K562 (cell line): ENCODE results near the gene SBDS. TPM values are rescaled to one million over a fixed set of nuclear protein-coding genes. Genes with fewer than 3 reads are reported as not detected.
A peak's percentile ranks its signal among the peaks of the same experiment; 100 is the strongest.

Source experiments
- ATF7 ChIP-seq: fragments of 450-650 bp; IDR thresholded peaks from 2 replicates; pipeline ENCODE4 v1.7.1; 2014; ENCODE audit warnings: mild to moderate bottlenecking, moderate library complexity
- CBX1 ChIP-seq: sonication (generic); IDR thresholded peaks from 2 replicates; pipeline ENCODE4 v1.6.1; 2016; ENCODE audit warnings: antibody characterized with exemption, low read depth, mild to moderate bottlenecking
- ELF1 ChIP-seq: fragments of 200-800 bp; sonication (Bioruptor generic); IDR thresholded peaks from 2 replicates; pipeline ENCODE4 v1.6.1; 2016; ENCODE audit warnings: missing genetic modification characterization, missing compliant biosample characterization
- FOXJ2 ChIP-seq: fragments of 200-800 bp; sonication (Bioruptor generic); IDR thresholded peaks from 2 replicates; pipeline ENCODE4 v1.6.1; 2016; ENCODE audit warnings: missing genetic modification characterization, missing compliant biosample characterization
- FUS ChIP-seq: fragments of 200-400 bp; formaldehyde crosslinking; optimal IDR thresholded peaks from 2 replicates; pipeline ENCODE3; 2017; ENCODE audit warnings: low read depth, low read length
- GMEB1 ChIP-seq: fragments of 250-450 bp; sonication (Bioruptor Pico); IDR thresholded peaks from 2 replicates; pipeline ENCODE4 v1.4.0; 2020; ENCODE audit warnings: mild to moderate bottlenecking
- HNRNPH1 ChIP-seq: fragments of 200-400 bp; formaldehyde crosslinking; optimal IDR thresholded peaks from 2 replicates; pipeline ENCODE3; 2017; ENCODE audit warnings: low read depth, mild to moderate bottlenecking, low read length, moderate library complexity
- ID3 ChIP-seq, 2 experiments: fragments of 250-450 bp in 1 of 2; fragments of 450-650 bp in 1 of 2; sonication (Bioruptor Pico) in 1 of 2; IDR thresholded peaks; 2 replicates each; pipeline versions ENCODE4 v1.6.1 to v1.8.0; 2016 to 2021; ENCODE audit warnings: mild to moderate bottlenecking in 2 of 2, moderate library complexity in 2 of 2, missing compliant biosample characterization in 1 of 2, missing genetic modification characterization in 1 of 2
- MLLT1 ChIP-seq, 2 experiments: fragments of 450-650 bp; IDR thresholded peaks; 2 replicates each; pipeline ENCODE4 v1.6.1; 2016
- MLX ChIP-seq, 2 experiments: fragments of 450-650 bp in 1 of 2; sonication (generic) in 1 of 2; formaldehyde crosslinking; conservative IDR thresholded peaks; 2 replicates each; pipeline versions ENCODE4 v1.4.0 to v1.8.1; 2020 to 2022; ENCODE audit warnings: mild to moderate bottlenecking in 1 of 2, missing genetic modification reagents in 1 of 2
- SAFB ChIP-seq: fragments of 200-400 bp; formaldehyde crosslinking; IDR thresholded peaks from 2 replicates; pipeline ENCODE4 v1.6.1; 2017; ENCODE audit warnings: low read depth, low read length, borderline replicate concordance
- SMAD2 ChIP-seq: fragments of 150-350 bp; IDR thresholded peaks from 2 replicates; pipeline ENCODE4 v1.6.1; 2014; ENCODE audit warnings: low read depth, mild to moderate bottlenecking, low read length
- SMC3 ChIP-seq: conservative IDR thresholded peaks from 2 replicates; pipeline ENCODE4 v1.6.1; 2011; ENCODE audit warnings: low read depth, low read length, improper control_type of control experiment; ENCODE audit not compliant: insufficient read depth
- SNAPC5 ChIP-seq: fragments of 250-450 bp; sonication (Bioruptor Pico); IDR thresholded peaks from 2 replicates; pipeline ENCODE4 v1.8.0; 2021; ENCODE audit warnings: moderate library complexity, mild to moderate bottlenecking, inconsistent platforms
- SP2 ChIP-seq: IDR thresholded peaks from 2 replicates; pipeline ENCODE4 v1.6.1; 2011; ENCODE audit warnings: mild to moderate bottlenecking, low read depth, low read length, moderate library complexity; ENCODE audit not compliant: poor library complexity, severe bottlenecking; ENCODE audit errors: extremely low read depth
- SRSF9 ChIP-seq: fragments of 200-400 bp; formaldehyde crosslinking; IDR thresholded peaks from 2 replicates; pipeline ENCODE4 v1.6.1; 2017; ENCODE audit warnings: low read depth, low read length, borderline replicate concordance
- ZBED1 ChIP-seq: IDR thresholded peaks from 2 replicates; pipeline ENCODE4 v1.6.1; 2014
- ZNF282 ChIP-seq: sonication (generic); formaldehyde crosslinking; IDR thresholded peaks from 2 replicates; pipeline ENCODE4 v1.8.1; 2023; ENCODE audit warnings: missing genetic modification reagents
- ZNF311 ChIP-seq: fragments of 250-450 bp; sonication (Bioruptor Pico); IDR thresholded peaks from 2 replicates; pipeline ENCODE4 v1.4.0; 2020; ENCODE audit warnings: mild to moderate bottlenecking, moderate library complexity
- ZNF561 ChIP-seq: fragments of 450-650 bp; formaldehyde crosslinking; conservative IDR thresholded peaks from 2 replicates; pipeline ENCODE4 v1.4.0; 2020; ENCODE audit warnings: mild to moderate bottlenecking, moderate library complexity
- ZNF668 ChIP-seq: fragments of 250-450 bp; sonication (Bioruptor Pico); IDR thresholded peaks from 2 replicates; pipeline ENCODE4 v1.8.0; 2022; ENCODE audit warnings: mild to moderate bottlenecking, inconsistent platforms
- polyA plus RNA-seq, 8 experiments: library from polyadenylated mRNA; depleted of rRNA in 4 of 8; stranded (reverse) in 5 of 8; unstranded in 3 of 8; fragments of >200 nt; fragmentation: Nextera tagmentation in 2 of 8; fragmentation: Illumina TruSeq in 1 of 8; extraction: Ambion mirVana in 2 of 8; extraction: Trizol in 1 of 8; gene quantifications; 2 replicates each; pipeline versions ENCODE4 v1.2.1 to v1.2.3, GENCODE V29; 2011 to 2014; ENCODE audit warnings: inconsistent platforms in 1 of 8, missing spikeins in 1 of 8
- total RNA-seq, 7 experiments: library from RNA; depleted of rRNA in 6 of 7; stranded (reverse); fragments of >200 nt in 6 of 7; fragmentation: Illumina TruSeq in 2 of 7; extraction: Trizol in 2 of 7; gene quantifications; 2 replicates each; pipeline versions ENCODE4 v1.2.1 to v1.2.3, GENCODE V29; 2011 to 2021; ENCODE audit warnings: low replicate concordance in 1 of 7

The SBDS gene
- total and polyA plus RNA-seq, 9 of the 15 experiments (the other 6 are each of a cell fraction or from before 2014, with no cell fraction given): 105 to 174 (median 117) TPM

GRCh38 chr7:67019562-67020390 is 24.4 kb upstream of the SBDS start (continued):
- TF ChIP-seq SP2 (no peak), SAFB (no peak), FUS (no peak), SRSF9 (no peak), GMEB1 (no peak), MLLT1 (IDR thresholded peaks at IDR 0.05) (no peak), ZNF561 (no peak), ZBED1 (no peak), HNRNPH1 (no peak), MLX (CRISPR knock-in tag; conservative IDR thresholded peaks at IDR 0.05) (no peak), SMC3 (no peak), FOXJ2 (tag) (no peak), ATF7 (peak; percentile 90), ZNF282 (CRISPR knock-in tag) (no peak), SMAD2 (no peak), SNAPC5 (CRISPR knock-in tag) (no peak), ELF1 (tag) (peak; percentile 67; the same call in 1 of the 2 replicates), ZNF311 (CRISPR knock-in tag) (no peak), ZNF668 (CRISPR knock-in tag) (no peak), CBX1 (no peak), ID3 (CRISPR knock-in tag; IDR thresholded peaks at IDR 0.05) (0 out of 2 replicates have a peak, but pooled peaks have one; percentile 59), ID3 (tag; IDR thresholded peaks at IDR 0.05) (no peak)
